ENCODE results near the gene KRT80.

Gene KRT80

GRCh38 chr12:52238916-52239646 lies 47.3 kb upstream of the KRT80 start:
- H3K4me3 ChIP-seq (IDR thresholded peaks at IDR 0.05; ENCODE audit: insufficient read depth, low read depth, low read length): no peak overlapping the region

GRCh38 chr12:52238207-52238840 lies 46.5 kb upstream of the KRT80 start:
- Histone ChIP-seq H3K4me2 (no peak overlapping the region), H3K27me3 (ENCODE audit: insufficient read depth, low read depth) (no peaks in the 10 kb centered on the region), H3K36me3 (ENCODE audit: insufficient read depth) (no peaks in the 10 kb centered on the region), H3K79me2 (ENCODE audit: insufficient read depth, low read depth) (no peaks in the 10 kb centered on the region), H2AFZ (ENCODE audit: low read depth) (no peak overlapping the region), H3K9ac (no peak overlapping the region), H3K4me1 (ENCODE audit: low read depth, poor library complexity, severe bottlenecking) (peaks cover 25% of the 10 kb centered on the region), H3K27ac (no peak overlapping the region), H4K20me1 (ENCODE audit: insufficient read depth) (no peaks in the 10 kb centered on the region), H3K4me3 (IDR thresholded peaks at IDR 0.05; ENCODE audit: insufficient read depth, low read depth, low read length) (no peak overlapping the region)
- no peak for TF ChIP-seq CTCF (conservative IDR thresholded peaks at IDR 0.05; ENCODE audit: low read depth, low read length)

More at GRCh38 chr12:52238916-52239646, 47.3 kb upstream of the KRT80 start:
- Histone ChIP-seq H3K79me2 (ENCODE audit: insufficient read depth, low read depth) (no peaks in the 10 kb centered on the region), H3K27ac (no peak overlapping the region), H3K9ac (no peak overlapping the region), H2AFZ (ENCODE audit: low read depth) (no peak overlapping the region), H3K4me1 (ENCODE audit: low read depth, poor library complexity, severe bottlenecking) (peaks cover 33% of the 10 kb centered on the region), H3K27me3 (ENCODE audit: insufficient read depth, low read depth) (no peaks in the 10 kb centered on the region), H4K20me1 (ENCODE audit: insufficient read depth) (no peaks in the 10 kb centered on the region), H3K4me2 (no peak overlapping the region), H3K36me3 (ENCODE audit: insufficient read depth) (no peaks in the 10 kb centered on the region)
- TF ChIP-seq CTCF (conservative IDR thresholded peaks at IDR 0.05; ENCODE audit: low read depth, low read length): no peak

DNA sequence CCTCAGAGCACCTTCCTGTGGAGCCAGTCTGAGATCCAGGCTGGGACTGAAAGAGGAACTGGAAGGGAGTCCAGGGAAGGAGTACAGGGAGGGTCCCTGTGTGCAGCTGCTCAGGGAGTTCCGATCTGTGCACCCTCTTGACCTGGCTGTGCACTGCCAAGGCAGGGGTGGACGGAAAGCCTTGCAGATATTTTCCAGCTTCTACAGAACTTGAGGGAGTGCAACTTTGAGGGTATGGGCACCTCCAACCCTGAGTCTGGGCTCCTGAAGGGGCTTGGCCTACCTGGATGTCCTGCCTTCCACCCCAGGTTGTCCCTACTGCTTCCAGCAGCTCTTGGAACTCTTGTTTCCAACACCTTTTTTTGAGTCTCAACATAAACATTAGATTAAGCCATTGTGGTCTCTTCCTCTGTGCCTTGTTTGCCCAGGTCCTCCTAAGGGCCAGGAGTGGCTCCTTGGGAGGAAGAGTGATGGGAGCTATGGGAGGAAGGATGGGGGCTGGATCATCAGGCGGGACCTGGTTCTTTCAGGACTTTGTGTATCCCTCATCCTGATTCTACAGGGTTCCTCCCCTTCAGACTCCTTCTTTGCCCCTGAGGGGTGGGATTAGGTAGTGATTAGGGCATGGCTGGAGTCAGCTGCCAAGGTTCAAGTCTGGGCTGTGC lies 44.7 kb upstream of the KRT80 start:
- Histone ChIP-seq H3K4me2 (no peak overlapping the region), H3K9ac (no peak overlapping the region), H3K4me3 (IDR thresholded peaks at IDR 0.05; ENCODE audit: insufficient read depth, low read depth, low read length) (no peak overlapping the region), H2AFZ (ENCODE audit: low read depth) (no peak overlapping the region), H3K36me3 (ENCODE audit: insufficient read depth) (no peaks in the 10 kb centered on the region), H3K27me3 (ENCODE audit: insufficient read depth, low read depth) (no peaks in the 10 kb centered on the region), H3K27ac (no peak overlapping the region), H3K4me1 (ENCODE audit: low read depth, poor library complexity, severe bottlenecking) (peaks cover 7% of the 10 kb centered on the region), H4K20me1 (ENCODE audit: insufficient read depth) (no peaks in the 10 kb centered on the region), H3K79me2 (ENCODE audit: insufficient read depth, low read depth) (no peaks in the 10 kb centered on the region)
- no peak for TF ChIP-seq CTCF (conservative IDR thresholded peaks at IDR 0.05; ENCODE audit: low read depth, low read length)

DNA sequence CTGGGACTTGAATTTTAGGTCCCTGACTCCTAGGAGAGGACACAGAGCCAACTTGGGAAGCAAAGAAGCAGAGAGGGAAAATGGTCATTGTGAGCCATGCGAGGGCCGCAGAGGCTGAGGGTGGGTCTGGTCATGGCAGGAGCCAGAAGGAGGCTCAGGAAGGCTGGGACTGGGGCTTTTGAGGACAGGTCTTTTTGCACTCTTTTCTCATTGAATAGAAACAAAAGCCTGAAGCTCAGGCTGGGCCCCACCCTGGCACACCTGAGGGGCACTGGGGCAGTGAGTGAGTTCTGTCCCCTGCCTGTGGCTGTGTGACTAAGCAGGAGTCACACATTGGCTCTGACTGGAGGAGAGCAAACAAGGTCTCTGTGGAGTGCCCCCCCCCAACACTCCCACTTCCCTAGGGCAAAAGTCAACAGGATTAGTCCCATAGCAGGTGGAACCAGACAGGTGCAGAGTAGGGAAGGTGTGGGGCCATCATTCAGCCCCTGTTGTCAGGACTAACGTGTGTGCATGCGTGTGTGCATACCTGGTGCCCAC lies 44.1 kb upstream of the KRT80 start:
- no peak overlapping the region for H3K4me2 ChIP-seq
- no peak overlapping the region for H3K4me3 ChIP-seq (IDR thresholded peaks at IDR 0.05; ENCODE audit: insufficient read depth, low read depth, low read length)
- H3K36me3 ChIP-seq (ENCODE audit: insufficient read depth): no peaks in the 10 kb centered on the region
- peaks cover 1% of the 10 kb centered on the region for H3K4me1 ChIP-seq (ENCODE audit: low read depth, poor library complexity, severe bottlenecking)
- no peaks in the 10 kb centered on the region for H3K27me3 ChIP-seq (ENCODE audit: insufficient read depth, low read depth)
- H4K20me1 ChIP-seq (ENCODE audit: insufficient read depth): no peaks in the 10 kb centered on the region
- H3K9ac ChIP-seq: no peak overlapping the region
- no peak for TF ChIP-seq CTCF (conservative IDR thresholded peaks at IDR 0.05; ENCODE audit: low read depth, low read length)
- no peak overlapping the region for H2AFZ ChIP-seq (ENCODE audit: low read depth)
- no peak overlapping the region for H3K27ac ChIP-seq
- no peaks in the 10 kb centered on the region for H3K79me2 ChIP-seq (ENCODE audit: insufficient read depth, low read depth)

All from KMS-11 (cell line).